RPMI7951 (cell line): Measurements from ENCODE around the gene RPS16. TPM values are rescaled to one million over a fixed set of nuclear protein-coding genes. Genes with fewer than 3 reads are reported as not detected.

Experiments used
- DNase-seq: peaks from one replicate; pipeline ENCODE4 v3.0.0-alpha.2; 2012; ENCODE audit warnings: low read depth
- total RNA-seq: library from RNA; depleted of rRNA; stranded (reverse); fragments of >200 nt; shearing (Covaris generic); gene quantifications from 2 replicates; pipeline ENCODE4 v1.2.3, GENCODE V29; 2014; rRNA removed

The RPS16 gene
- total RNA-seq, 1 experiment from 2014 or later = 123 TPM

DNA sequence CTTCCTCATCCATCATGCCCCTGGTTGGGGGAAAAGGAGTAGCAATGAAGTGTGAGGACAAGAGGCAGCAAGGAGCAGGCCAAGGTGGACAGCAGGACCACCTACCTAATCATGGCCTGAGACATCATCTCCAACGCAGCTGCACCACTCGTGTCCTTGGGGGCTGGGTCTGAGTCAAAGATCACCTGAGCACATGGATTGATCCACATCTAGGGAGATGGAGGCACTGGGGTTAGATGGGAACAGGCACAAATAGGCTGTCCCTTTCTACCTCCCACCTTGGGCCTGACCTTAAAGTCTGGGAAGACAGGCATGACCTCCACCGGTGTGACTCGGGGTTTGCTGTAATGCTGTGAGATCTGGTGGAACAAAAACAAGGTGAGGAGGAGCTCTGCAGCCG, 47.1 kb downstream of the RPS16 start:
- DNase-seq = no peak

DNA sequence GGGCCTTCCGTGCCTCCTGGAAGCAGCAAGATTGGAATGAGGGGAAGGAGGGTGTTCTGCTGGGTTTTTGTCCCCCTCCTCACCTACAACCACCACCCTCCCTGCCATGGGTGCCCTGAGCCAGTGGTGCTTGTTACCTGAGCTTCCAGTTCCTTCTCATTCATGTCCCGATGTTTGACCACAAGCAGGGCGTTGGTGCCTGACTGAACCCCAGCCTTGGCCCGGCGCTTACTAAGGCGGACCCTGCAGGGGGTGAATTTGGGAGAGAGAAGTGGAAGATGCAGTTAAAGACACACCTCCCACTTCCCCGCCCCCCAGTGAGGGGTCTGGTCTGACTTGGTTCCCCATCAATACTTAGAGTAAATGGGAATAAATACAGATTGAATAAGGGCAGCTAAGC, 49.2 kb downstream of the RPS16 start:
- DNase-seq = no peak

DNA sequence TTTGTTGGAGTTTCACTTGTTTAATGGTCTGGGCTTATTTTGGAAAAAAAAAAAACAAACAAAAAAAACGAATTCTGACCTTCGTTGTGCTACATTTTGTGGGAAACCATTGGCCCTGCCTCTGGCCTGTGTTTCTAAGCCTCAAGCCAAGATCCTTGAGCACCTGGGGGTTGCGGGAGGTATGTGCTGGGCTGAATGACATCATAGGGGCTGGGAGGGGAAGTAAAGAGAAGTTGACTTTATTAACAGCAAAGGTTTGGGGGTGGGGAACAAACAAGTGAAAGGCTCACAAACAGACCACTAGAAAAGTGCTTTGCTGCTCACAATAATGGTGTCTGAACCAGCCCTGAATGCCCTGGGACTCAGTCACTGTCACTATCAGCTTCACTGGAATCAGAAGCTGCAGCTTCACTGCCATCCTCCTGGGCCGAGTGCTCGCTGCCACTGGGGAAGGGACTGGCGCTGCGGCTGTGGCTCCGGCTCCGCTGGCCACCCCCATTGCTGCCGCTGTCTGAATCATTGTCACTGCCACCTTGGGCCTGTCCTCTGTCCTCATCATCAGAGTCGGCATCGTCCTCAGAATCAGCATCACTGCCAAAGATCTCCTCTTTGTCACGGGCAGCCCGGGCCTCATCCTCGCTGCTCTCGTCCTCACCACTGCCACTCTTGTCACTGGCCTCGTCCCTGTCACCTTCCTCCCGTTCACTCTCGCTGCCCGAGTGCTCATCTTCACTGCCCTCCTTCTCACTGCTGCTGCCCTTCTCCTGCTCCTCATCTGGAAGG, 49.9 kb downstream of the RPS16 start:
- DNase-seq = no peak

DNA sequence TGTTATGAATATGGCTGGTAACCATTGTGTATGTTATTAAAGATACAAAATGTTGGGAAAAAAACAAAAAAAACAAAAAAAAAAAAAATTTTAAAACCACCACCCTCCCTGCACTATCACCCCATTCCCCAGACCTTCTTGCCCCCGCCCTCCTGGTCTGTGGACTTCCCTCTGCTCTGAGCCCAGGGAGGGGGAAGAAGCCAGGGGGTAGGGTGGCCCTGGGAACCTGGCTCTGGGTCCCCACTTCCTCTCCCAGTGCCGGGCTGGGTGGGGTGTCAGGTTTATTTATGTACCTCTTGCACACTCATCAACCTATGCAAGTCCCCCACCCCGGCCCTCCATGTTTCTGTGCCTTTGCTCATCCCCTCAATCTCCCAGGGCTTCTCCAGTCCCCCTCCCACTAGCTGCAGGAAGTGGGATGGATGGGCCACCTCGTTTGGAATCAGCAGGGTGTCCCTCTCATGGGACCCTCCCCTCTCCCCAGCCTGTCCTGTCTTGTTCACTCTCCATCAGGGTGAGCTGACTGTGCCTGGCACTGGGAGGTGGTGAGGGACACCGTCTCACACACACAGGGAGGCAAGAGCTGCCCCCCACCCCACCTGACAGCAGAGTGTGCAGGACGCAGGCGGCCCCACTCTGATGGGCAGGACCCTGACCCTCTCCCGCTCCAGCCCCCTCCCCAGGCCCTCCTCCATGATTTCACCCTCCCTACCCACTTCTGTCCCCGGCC, 50.7 kb downstream of the RPS16 start:
- no peak for DNase-seq

Other genes starting within 250 kb of the RPS16 start
- gene NCCRP1, start 239.0 kb downstream of the RPS16 start, total RNA-seq = 0.10 and 0.12 TPM in 2 replicates
- not detected in 2 replicates for gene SYCN, start 231.7 kb downstream of the RPS16 start, total RNA-seq
- gene IFNL3, start 190.9 kb downstream of the RPS16 start, total RNA-seq = not detected in 2 replicates
- gene IFNL4, start 187.1 kb downstream of the RPS16 start, total RNA-seq = not detected in 2 replicates
- not detected in 2 replicates for gene IFNL2, start 167.6 kb downstream of the RPS16 start, total RNA-seq
- gene IFNL1, start 139.5 kb downstream of the RPS16 start, total RNA-seq = not detected in 2 replicates
- gene LRFN1, start 115.1 kb downstream of the RPS16 start, total RNA-seq = under 0.01 and 0.36 TPM in 2 replicates
- 0.36 and 0.59 TPM in 2 replicates for gene GMFG, start 99.9 kb downstream of the RPS16 start, total RNA-seq
- 41.5 and 48.8 TPM in 2 replicates for gene SAMD4B, start 93.5 kb downstream of the RPS16 start, total RNA-seq
- 44.3 and 59.4 TPM in 2 replicates for gene PAF1, start 44.8 kb downstream of the RPS16 start, total RNA-seq
- 22.2 and 39.5 TPM in 2 replicates for gene MED29, start 44.6 kb downstream of the RPS16 start, total RNA-seq
- gene ZFP36, start 29.1 kb downstream of the RPS16 start, total RNA-seq = 2.9 and 6.4 TPM in 2 replicates
- 4.8 and 13.0 TPM in 2 replicates for gene PLEKHG2, start 23.3 kb downstream of the RPS16 start, total RNA-seq
- 64.7 and 67.4 TPM in 2 replicates for gene SUPT5H, start 9.6 kb upstream of the RPS16 start, total RNA-seq
- gene TIMM50, start 44.9 kb upstream of the RPS16 start, total RNA-seq = 86.2 and 88.2 TPM in 2 replicates
- gene DLL3, start 63.0 kb upstream of the RPS16 start, total RNA-seq = 0.72 and 1.5 TPM in 2 replicates
- not detected in 2 replicates for gene SELENOV, start 79.2 kb upstream of the RPS16 start, total RNA-seq
- 5.3 and 8.8 TPM in 2 replicates for gene EID2B, start 96.9 kb upstream of the RPS16 start, total RNA-seq
- gene EID2, start 104.2 kb upstream of the RPS16 start, total RNA-seq = 17.1 and 19.0 TPM in 2 replicates
- gene LGALS13, start 166.6 kb upstream of the RPS16 start, total RNA-seq = not detected in 2 replicates
- not detected in 2 replicates for gene LGALS16, start 220.0 kb upstream of the RPS16 start, total RNA-seq